ENCODE data around the gene PIGR. TPM values are rescaled to one million over a fixed set of nuclear protein-coding genes. Genes with fewer than 3 reads are reported as not detected.

The PIGR gene
- total RNA-seq, 2 donors from 2014 or later = not detected

DNA sequence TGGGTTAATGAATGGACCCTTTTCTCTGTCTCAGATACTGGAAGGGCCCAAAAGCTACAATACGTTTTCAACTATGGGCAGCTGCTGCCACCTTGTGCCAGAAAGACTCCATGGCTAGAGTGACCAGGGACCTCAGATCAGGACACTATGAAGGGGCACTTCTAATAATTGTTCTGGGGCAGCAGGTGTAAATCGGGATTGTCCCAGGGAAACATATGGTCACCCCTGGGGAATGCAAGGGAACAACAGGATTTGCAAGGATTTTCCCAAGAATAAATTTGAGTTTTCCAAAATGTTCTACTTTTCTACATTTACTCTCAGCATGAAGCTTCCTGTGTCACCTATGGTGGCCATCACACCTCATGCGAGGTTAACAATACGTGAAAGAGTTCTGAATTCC is 36.0 kb upstream of the PIGR start:
- 23% methylated on average over 4 of the region's 4 CpGs for WGBS, 2 experiments (ENCODE audit: insufficient coverage in 1 of 2, insufficient read length in 1 of 2)
- Histone ChIP-seq H3K27me3 (ENCODE audit: control insufficient read depth, insufficient read depth, low read length, poor library complexity, severe bottlenecking) (no peaks in the 10 kb centered on the region), H3K9me3 (ENCODE audit: control insufficient read depth, low read length) (no peaks in the 10 kb centered on the region), H3K4me3 (ENCODE audit: low read length) (no peak overlapping the region), H3K27ac (ENCODE audit: low read depth, low read length) (no peak overlapping the region), H3K36me3 (ENCODE audit: control insufficient read depth, insufficient read depth, low read length) (no peaks in the 10 kb centered on the region), H3K9ac (ENCODE audit: extremely low read depth, low read length, poor library complexity, severe bottlenecking) (no peak overlapping the region), H3K4me1 (ENCODE audit: control insufficient read depth, insufficient read depth, low read length) (peaks cover 18% of the 10 kb centered on the region)
- Mint-ChIP-seq H3K27ac (no peak overlapping the region), H3K4me1 (peaks cover 41% of the 10 kb centered on the region), H3K9me3 (no peaks in the 10 kb centered on the region), H3K4me3 (no peak overlapping the region), H3K36me3 (ENCODE audit: low read depth) (no peaks in the 10 kb centered on the region), H3K27me3 (ENCODE audit: insufficient read depth) (peaks cover 2% of the 10 kb centered on the region)
- TF ChIP-seq CTCF (conservative IDR thresholded peaks at IDR 0.05) = peak; percentile 90
- peak; percentile 91 for DNase-seq

GRCh38 chr1:206979379-206980043 is 33.2 kb upstream of the PIGR start:
- no peak for DNase-seq
- no peaks in the 10 kb centered on the region for H3K36me3 Mint-ChIP-seq (ENCODE audit: low read depth)

GRCh38 chr1:206978259-206978658 is 32.0 kb upstream of the PIGR start:
- Mint-ChIP-seq H3K9me3 (no peaks in the 10 kb centered on the region), H3K27ac (no peak overlapping the region), H3K36me3 (ENCODE audit: low read depth) (no peaks in the 10 kb centered on the region), H3K4me3 (no peak overlapping the region), H3K27me3 (ENCODE audit: insufficient read depth) (peaks cover 2% of the 10 kb centered on the region), H3K4me1 (peaks cover 41% of the 10 kb centered on the region)
- Histone ChIP-seq H3K9me3 (ENCODE audit: control insufficient read depth, low read length) (no peaks in the 10 kb centered on the region), H3K27me3 (ENCODE audit: control insufficient read depth, insufficient read depth, low read length, poor library complexity, severe bottlenecking) (no peaks in the 10 kb centered on the region), H3K9ac (ENCODE audit: extremely low read depth, low read length, poor library complexity, severe bottlenecking) (no peak overlapping the region), H3K4me1 (ENCODE audit: control insufficient read depth, insufficient read depth, low read length) (peaks cover 18% of the 10 kb centered on the region), H3K36me3 (ENCODE audit: control insufficient read depth, insufficient read depth, low read length) (no peaks in the 10 kb centered on the region), H3K4me3 (ENCODE audit: low read length) (no peak overlapping the region), H3K27ac (ENCODE audit: low read depth, low read length) (no peak overlapping the region)
- 93 to 96% methylated on average over 7 of the region's 7 CpGs for WGBS, 2 experiments (ENCODE audit: insufficient coverage in 1 of 2, insufficient read length in 1 of 2)
- no peak for DNase-seq
- TF ChIP-seq CTCF (conservative IDR thresholded peaks at IDR 0.05) = no peak

More at GRCh38 chr1:206979379-206980043, 33.2 kb upstream of the PIGR start:
- no peak overlapping the region for H3K27ac ChIP-seq (ENCODE audit: low read depth, low read length)
- H3K4me3 Mint-ChIP-seq = no peak overlapping the region
- no peaks in the 10 kb centered on the region for H3K27me3 ChIP-seq (ENCODE audit: control insufficient read depth, insufficient read depth, low read length, poor library complexity, severe bottlenecking)
- H3K9ac ChIP-seq (ENCODE audit: extremely low read depth, low read length, poor library complexity, severe bottlenecking) = no peak overlapping the region
- H3K9me3 Mint-ChIP-seq = no peaks in the 10 kb centered on the region
- peaks cover 18% of the 10 kb centered on the region for H3K4me1 ChIP-seq (ENCODE audit: control insufficient read depth, insufficient read depth, low read length)
- H3K4me3 ChIP-seq (ENCODE audit: low read length) = no peak overlapping the region
- peaks cover 2% of the 10 kb centered on the region for H3K27me3 Mint-ChIP-seq (ENCODE audit: insufficient read depth)
- peak; percentile 78 for TF ChIP-seq CTCF (conservative IDR thresholded peaks at IDR 0.05)
- H3K9me3 ChIP-seq (ENCODE audit: control insufficient read depth, low read length) = no peaks in the 10 kb centered on the region
- H3K4me1 Mint-ChIP-seq = peaks cover 41% of the 10 kb centered on the region
- 72 to 100% methylated on average over 1 to 3 of the region's 3 CpGs for WGBS, 2 experiments (ENCODE audit: insufficient coverage in 1 of 2, insufficient read length in 1 of 2)
- H3K36me3 ChIP-seq (ENCODE audit: control insufficient read depth, insufficient read depth, low read length) = no peaks in the 10 kb centered on the region
- peak overlapping the region; percentile 42 for H3K27ac Mint-ChIP-seq
